SK-N-SH treated with all-trans-retinoic acid at 6 μM for 48 hours (cell line): ENCODE results near the gene ACTN4.

ENCODE experiments used
- ESRRG ChIP-seq: fragments of 250-450 bp; sonication (Bioruptor Pico); IDR thresholded peaks from 2 replicates; pipeline ENCODE4 v1.6.1; 2021; ENCODE audit warnings: mild to moderate bottlenecking
- ZC3H10 ChIP-seq: fragments of 250-450 bp; sonication (Bioruptor Pico); IDR thresholded peaks from 2 replicates; pipeline ENCODE4 v1.5.1; 2021; ENCODE audit warnings: mild to moderate bottlenecking, moderate library complexity
- TF ChIP-seq, protein P1 (sequence below): fragments of 250-450 bp; sonication (Bioruptor Pico); IDR thresholded peaks from 2 replicates; pipeline ENCODE4 v1.5.1; 2020; ENCODE audit warnings: low read depth, mild to moderate bottlenecking, moderate library complexity
- TF ChIP-seq, protein P2 (sequence below): fragments of 250-450 bp; sonication (Bioruptor Pico); IDR thresholded peaks from 2 replicates; pipeline ENCODE4 v1.5.1; 2021; ENCODE audit warnings: mild to moderate bottlenecking, moderate library complexity

DNA sequence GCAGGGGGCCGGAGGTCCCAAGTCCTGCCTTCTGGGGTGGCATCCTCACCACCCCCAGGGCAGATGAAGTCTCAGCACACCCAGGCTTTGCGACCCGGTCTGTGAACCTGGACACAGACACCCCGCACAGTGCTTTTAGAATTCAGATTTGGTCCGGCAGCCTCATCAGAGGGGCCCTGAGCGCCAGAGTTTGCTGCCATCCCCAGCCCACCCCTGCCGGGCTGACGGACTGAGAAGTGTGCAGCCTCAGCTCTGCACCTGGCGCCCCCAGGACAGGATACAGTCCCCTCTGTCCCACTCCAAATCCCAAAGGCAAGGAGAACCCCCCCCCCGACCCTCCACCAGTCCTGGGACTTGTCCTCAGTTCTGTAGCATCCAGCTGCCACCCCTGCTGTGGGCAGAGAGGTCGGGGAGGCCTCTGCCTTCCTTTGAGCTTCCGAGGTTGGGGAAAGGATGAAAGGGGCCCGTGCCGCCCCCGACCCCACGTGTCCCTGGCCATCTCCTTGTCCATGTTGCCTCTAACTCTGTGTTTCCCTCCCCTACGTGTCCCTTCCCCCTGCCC, 79.9 kb downstream of the ACTN4 start:
- TF ChIP-seq, protein P1, sequence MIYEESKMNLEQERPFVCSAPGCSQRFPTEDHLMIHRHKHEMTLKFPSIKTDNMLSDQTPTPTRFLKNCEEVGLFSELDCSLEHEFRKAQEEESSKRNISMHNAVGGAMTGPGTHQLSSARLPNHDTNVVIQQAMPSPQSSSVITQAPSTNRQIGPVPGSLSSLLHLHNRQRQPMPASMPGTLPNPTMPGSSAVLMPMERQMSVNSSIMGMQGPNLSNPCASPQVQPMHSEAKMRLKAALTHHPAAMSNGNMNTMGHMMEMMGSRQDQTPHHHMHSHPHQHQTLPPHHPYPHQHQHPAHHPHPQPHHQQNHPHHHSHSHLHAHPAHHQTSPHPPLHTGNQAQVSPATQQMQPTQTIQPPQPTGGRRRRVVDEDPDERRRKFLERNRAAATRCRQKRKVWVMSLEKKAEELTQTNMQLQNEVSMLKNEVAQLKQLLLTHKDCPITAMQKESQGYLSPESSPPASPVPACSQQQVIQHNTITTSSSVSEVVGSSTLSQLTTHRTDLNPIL (CRISPR knock-in tag): no peak
- TF ChIP-seq, protein P2, sequence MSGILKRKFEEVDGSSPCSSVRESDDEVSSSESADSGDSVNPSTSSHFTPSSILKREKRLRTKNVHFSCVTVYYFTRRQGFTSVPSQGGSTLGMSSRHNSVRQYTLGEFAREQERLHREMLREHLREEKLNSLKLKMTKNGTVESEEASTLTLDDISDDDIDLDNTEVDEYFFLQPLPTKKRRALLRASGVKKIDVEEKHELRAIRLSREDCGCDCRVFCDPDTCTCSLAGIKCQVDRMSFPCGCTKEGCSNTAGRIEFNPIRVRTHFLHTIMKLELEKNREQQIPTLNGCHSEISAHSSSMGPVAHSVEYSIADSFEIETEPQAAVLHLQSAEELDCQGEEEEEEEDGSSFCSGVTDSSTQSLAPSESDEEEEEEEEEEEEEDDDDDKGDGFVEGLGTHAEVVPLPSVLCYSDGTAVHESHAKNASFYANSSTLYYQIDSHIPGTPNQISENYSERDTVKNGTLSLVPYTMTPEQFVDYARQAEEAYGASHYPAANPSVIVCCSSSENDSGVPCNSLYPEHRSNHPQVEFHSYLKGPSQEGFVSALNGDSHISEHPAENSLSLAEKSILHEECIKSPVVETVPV: no peak
- TF ChIP-seq ESRRG: no peak
- no peak for TF ChIP-seq ZC3H10 (CRISPR knock-in tag)
